ENCODE results near the gene NMBR.
"Not testable (repeated sequence)": the region's sequence is repeated elsewhere in the genome, so short reads cannot be mapped to it uniquely, and the experiment has no call there.

Gene NMBR

DNA sequence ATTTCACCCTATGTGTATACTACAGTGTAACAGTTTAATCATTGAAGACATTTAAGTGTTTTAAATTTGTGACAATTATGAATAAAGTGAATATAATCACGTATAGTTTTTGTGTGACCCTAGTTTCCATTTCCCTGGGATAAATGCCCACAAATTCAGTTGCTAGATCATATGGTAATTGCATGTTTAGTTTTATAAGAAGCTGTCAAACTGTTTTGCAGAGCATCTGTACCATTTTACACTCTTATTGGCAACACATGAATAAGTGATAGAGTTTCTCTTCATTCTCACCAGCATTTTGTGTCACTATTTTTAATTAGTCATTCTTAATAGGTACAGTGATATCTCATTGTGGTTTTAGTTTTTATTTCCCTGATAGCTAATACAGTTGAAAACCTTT, 7.4 kb upstream of the NMBR start:
- no peak for DNase-seq

GRCh38 chr6:142153196-142153595, 6.3 kb upstream of the NMBR start:
- no peak for DNase-seq

DNA sequence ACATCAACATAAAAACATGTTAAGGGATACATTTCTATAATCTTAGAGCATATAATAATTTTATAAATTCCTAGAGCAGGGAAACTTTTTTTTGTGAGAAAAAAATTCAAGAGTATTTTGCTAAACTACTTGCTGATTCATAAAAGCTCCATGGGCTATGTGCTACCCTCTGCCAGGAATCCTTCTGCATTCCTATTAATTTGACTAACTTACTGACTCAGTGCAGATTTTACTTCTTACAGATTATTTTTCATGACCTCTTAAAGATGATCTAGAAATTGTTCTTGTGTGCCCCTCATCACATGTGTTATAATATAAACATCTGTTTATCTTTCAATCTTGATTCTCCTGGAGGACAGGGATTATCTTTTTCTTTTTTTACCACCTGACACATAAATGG, 5.8 kb upstream of the NMBR start:
- no peak for DNase-seq

DNA sequence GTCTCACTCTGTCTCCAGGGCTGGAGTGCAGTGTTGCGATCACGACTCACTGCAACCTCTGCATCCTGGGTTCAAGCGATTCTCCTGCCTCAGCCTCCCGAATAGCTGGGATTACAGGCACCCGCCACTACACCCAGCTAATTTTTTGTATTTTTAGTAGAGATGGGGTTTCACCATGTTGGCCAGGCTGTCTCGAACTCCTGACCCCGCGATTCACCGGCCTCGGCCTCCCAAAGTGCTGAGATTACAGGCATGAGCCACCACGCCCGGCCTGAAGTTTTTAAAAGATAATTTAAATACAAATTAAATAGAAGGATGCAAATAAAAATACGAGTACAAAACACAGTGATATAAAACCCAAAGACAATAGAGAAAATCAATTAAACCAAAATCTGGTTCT, 5.4 kb downstream of the NMBR start:
- DNase-seq: not testable (repeated sequence)

GRCh38 chr6:142138876-142139275, 8.0 kb downstream of the NMBR start:
- DNase-seq: no peak

DNA sequence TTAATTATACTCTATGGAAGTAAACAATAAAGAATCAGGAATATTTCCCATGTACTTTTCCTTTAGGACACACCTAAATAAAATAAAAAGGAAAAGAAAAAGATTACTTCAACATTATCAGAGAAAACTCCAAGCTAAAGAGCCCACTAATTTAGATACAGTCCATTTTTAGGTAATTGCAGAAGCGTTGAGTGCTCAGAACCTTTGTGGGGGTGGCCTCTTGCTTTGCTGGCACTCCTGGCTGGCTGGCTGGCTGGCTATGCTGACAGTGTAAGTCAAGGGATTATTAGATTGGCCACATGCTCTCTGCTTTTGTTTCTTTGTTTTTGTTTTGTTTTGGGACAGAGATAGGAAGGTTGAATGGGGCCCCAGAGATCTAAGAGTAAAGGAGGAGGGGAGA, 14.3 kb downstream of the NMBR start, which contains the start of gene GJE1:
GJE1 (plus strand) TSS at position 301 of the 400 bp plus-strand sequence. CDS start 234 bp downstream, outside the sequence.
- no peak for DNase-seq

GRCh38 chr6:142130814-142131213, 16.1 kb downstream of the NMBR start:
- no peak for DNase-seq

GRCh38 chr6:142121342-142121741, 25.6 kb downstream of the NMBR start:
- DNase-seq: no peak

DNA sequence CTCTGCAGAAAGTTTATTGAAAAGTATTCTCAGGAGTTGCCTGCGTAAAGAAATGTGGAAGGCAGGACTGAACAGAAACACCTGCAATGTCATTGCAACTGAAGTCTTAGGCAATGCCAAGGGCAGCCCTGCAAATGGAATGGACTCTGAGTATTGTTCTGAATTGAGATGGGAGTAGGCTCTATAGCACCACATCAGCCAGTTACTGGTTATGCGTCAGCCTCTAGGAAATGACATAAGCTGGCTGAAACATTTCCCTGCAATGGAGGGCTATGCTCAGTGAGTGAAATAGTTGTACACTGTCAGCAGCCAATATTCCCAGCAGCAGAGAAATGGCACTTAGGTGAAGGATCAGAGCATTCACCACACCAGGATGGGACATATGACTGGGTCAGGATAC, 28.0 kb downstream of the NMBR start:
- DNase-seq: no peak

DNA sequence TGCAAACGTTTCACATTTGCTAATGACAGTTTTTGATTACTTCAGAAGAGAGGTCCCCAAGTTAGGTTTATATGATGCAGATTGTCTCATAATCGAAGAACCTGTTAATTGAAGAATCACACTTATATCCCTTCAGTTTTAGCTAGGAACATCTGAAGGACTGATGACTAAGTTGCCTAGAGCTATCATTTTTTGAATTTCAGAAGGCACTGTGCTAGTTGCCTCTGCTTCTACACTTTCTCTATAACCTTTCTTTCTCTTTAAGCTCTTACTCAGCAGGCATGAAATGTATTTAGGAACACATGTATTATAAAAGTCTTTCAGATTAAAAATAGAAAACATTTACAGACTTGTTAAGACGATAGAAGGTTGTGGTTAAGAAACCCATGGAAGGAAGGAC, 28.6 kb downstream of the NMBR start:
- DNase-seq: no peak

DNA sequence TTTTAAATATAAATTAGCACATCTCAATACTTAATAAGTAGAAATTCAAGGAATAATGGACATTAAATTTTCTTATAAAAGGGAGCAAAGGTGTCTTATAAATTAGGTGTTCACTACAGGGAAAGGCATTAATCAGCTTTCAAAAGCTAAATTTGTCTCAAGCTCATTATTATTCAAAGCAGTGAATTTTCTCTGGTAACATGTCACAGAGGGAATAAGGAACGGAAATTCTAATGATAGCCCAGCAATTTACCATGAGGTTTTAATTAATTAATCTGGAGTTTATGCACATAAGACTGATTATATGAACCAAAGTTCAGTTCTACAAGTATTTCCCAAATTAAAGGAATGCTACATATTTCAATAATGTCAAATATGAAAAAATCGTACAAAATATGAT, 29.6 kb downstream of the NMBR start:
- DNase-seq: no peak

- peak; percentile 82 for DNase-seq
Observed at GRCh38 chr6:142112451-142113061, 34.4 kb downstream of the NMBR start.

DNA sequence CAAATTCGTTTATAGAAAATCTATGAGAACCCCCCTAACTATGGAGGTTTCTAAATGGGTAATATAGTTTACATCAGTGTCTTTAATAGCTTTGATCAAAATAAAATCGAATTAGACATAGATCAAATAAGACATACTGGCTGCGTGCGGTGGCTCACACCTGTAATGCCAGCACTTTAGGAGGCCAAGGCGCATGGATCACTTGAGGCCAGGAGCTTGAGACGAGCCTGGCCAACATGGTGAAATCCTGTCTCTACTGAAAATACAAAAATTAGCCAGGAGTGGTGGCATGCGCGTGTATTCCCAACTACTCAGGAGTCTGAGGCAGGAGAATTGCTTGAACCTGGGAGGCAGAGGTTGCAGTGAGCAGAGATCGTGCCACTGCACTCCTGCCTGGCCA, 36.1 kb downstream of the NMBR start:
- not testable (repeated sequence) for DNase-seq

GRCh38 chr6:142104820-142105219, 42.1 kb downstream of the NMBR start:
- not testable (repeated sequence) for DNase-seq

- peak; percentile 63 for DNase-seq
Observed at GRCh38 chr6:142088858-142089216, 58.1 kb downstream of the NMBR start.

GRCh38 chr6:142087950-142088857, 58.7 kb downstream of the NMBR start:
- peak; percentile 63 for DNase-seq

GRCh38 chr6:142079130-142079529, 67.8 kb downstream of the NMBR start:
- no peak for DNase-seq

- peak; percentile 4 for DNase-seq
Observed at GRCh38 chr6:142075516-142076101, 71.3 kb downstream of the NMBR start.

GRCh38 chr6:142074516-142074915, 72.4 kb downstream of the NMBR start:
- no peak for DNase-seq

DNA sequence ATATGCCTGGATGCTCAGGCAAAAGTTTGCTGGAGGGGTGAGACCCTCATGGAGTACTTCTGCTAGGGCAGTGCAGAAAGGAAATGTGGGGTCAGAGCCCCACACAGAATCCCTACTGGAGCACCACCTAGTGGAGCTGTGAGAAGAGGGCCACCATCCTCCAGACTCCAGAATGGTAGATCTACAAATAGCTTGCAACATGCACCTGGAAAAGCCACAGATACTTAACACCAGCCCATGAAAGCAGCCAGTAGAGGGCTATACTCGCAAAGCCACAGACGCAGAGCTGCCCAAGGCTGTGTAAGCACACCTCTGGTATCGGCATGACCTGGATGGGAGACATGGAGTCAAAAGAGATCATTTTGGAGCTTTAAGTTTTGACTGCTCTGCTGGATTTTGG, 74.9 kb downstream of the NMBR start:
- peak; percentile 58 for DNase-seq

- DNase-seq: no peak
Observed at GRCh38 chr6:142068416-142068815, 78.5 kb downstream of the NMBR start.

- not testable (repeated sequence) for DNase-seq
Observed at GRCh38 chr6:142062861-142063260, 84.1 kb downstream of the NMBR start.

DNA sequence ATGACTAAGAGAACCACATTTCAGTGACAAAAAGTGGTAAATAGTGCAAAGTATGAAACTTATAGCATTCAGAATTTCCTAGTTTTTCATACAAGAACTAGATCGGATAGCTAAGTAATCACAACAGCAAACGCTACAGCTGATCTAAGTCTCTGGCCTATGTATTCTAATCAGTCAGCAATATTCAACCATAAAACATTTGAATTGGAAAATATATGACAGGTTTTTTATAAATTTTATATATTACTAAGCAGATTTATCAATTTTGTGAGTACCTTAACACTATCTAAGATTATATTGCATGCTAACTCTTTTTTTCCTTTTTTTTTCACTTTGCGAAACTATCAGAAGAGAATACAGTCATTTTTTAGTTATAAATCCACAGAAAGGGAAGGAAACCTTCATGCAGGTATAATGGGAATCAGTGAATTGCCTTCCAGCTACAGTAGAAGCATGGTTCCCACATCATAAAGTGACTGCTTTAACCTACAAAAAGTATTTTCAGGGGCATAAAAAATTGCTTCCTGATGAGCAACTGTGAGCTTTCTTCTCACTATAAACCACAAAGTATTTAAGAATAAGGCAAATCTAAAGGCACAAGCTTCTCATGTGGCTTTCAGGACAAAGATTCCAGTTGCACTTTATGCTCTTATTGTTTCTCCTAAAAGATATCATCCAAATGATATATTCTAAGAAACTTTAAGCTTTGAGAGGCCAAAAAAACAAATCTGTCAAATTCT, 88.2 kb downstream of the NMBR start:
- no peak for DNase-seq

All from DMS53 (cell line).